Activated naive CD4-positive, alpha-beta T cell treated with anti-CD3 and anti-CD28 coated beads, Interleukin-2, amount 50 U/mL, for 16 hours (primary cell): ENCODE measurements around the gene GPR4.

ENCODE experiments used
- DNase-seq: peaks from one replicate; pipeline ENCODE4 v3.0.0-alpha.2; 2020

Gene GPR4

DNA sequence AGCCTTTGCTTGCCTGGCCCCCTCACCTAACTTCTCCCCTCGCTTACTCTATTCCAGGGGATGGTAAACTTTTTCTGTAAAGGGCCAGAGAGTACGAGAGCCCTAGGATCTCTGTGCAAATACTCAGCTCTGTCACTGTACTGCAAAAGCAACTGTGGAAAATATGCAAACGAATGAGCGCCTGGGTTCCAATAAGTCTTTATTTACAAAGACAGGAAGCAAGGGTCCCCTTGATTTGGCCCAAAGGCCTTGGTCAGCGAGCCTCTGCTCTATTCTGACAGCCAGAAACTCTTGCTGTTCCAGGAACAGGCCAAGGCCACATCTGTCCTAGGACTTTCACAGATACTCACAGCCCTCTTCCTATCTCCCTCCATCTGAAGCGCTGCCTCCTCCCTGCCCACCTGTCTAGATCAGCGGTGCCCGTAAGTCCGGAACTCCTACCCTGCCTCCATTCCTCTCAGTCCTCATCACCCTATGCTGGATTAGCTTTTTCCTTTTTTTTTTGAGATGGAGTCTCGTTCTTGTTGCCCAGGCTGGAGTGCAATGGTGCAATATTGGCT lies 54.7 kb downstream of the GPR4 start:
- DNase-seq: no peak

DNA sequence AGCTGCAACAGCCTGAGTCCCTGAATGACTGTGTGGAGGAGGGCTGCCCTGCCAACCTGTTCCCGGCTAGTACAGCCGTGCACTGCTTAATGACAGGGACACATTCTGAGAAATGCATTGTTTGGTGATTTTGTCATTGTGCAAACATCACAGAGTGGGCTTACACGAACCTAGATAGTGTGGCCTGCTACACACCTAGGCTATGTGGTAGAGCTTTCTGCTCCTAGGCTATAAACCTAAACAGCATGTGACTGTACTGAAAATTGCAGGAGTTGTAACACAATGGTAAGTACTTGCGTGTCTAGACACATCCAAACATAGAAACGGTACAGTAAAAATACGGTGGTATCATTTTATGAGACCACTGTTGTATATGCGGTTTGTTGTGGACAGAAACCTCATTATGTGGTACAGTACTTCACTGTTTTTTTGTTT lies 59.8 kb downstream of the GPR4 start:
- DNase-seq: no peak
